GM23338 (cell line): ENCODE measurements around the gene MDGA2. TPM values are rescaled to one million over a fixed set of nuclear protein-coding genes. Genes with fewer than 3 reads are reported as not detected.

Experiments used
- ATAC-seq: fragments of 200-7000 bp; cut with Tn5 transposase; 3 replicates; pipeline ENCODE4 v1.9.1; 2020
- DNase-seq: peaks from one replicate; pipeline ENCODE4 v3.0.0-alpha.2; 2015; ENCODE audit warnings: low spot score
- H2AFZ ChIP-seq: fragments of 200-600 bp; sonication (generic); 2 replicates; pipeline ENCODE4 v1.8.0; 2016; ENCODE audit warnings: antibody characterized with exemption, mild to moderate bottlenecking, moderate library complexity
- H3F3A ChIP-seq: fragments of 200-600 bp; sonication (generic); replicated peaks from 2 replicates; pipeline ENCODE4 v1.8.0; 2017; ENCODE audit warnings: antibody characterized with exemption, mixed run types, low read depth
- H3K27ac ChIP-seq: fragments of 200-600 bp; sonication (generic); 2 replicates; pipeline ENCODE4 v1.6.1; 2016; ENCODE audit warnings: low read depth
- H3K27me3 ChIP-seq: fragments of 200-600 bp; sonication (generic); 2 replicates; pipeline ENCODE4 v1.8.0; 2016; ENCODE audit warnings: mild to moderate bottlenecking, mixed run types, moderate library complexity; ENCODE audit not compliant: insufficient read depth
- H3K36me3 ChIP-seq: fragments of 200-600 bp; sonication (generic); 2 replicates; pipeline ENCODE4 v1.8.0; 2016; ENCODE audit warnings: mild to moderate bottlenecking; ENCODE audit not compliant: insufficient read depth
- H3K4me1 ChIP-seq: fragments of 200-600 bp; sonication (generic); 2 replicates; pipeline ENCODE4 v1.8.0; 2016; ENCODE audit warnings: mild to moderate bottlenecking, moderate library complexity; ENCODE audit not compliant: insufficient read depth
- H3K4me2 ChIP-seq: fragments of 200-600 bp; sonication (generic); 2 replicates; pipeline ENCODE4 v1.7.1; 2017; ENCODE audit warnings: mixed run types
- H3K4me3 ChIP-seq: fragments of 200-600 bp; sonication (generic); 2 replicates; pipeline ENCODE4 v1.6.1; 2016; ENCODE audit warnings: mixed run types
- H3K79me2 ChIP-seq: fragments of 200-600 bp; sonication (generic); replicated peaks from 2 replicates; pipeline ENCODE4 v1.8.0; 2017; ENCODE audit warnings: mild to moderate bottlenecking; ENCODE audit not compliant: insufficient read depth
- H3K9me2 ChIP-seq: fragments of 200-600 bp; sonication (generic); 2 replicates; pipeline ENCODE4 v1.8.0; 2017; ENCODE audit not compliant: insufficient read depth
- H4K20me1 ChIP-seq: fragments of 200-600 bp; sonication (generic); replicated peaks from 2 replicates; pipeline ENCODE4 v1.8.0; 2017; ENCODE audit warnings: mild to moderate bottlenecking; ENCODE audit not compliant: insufficient read depth
- H3K27ac Mint-ChIP-seq: 2 replicates; pipeline ENCODE4 v1.8.0; 2020; ENCODE audit warnings: inconsistent platforms, mild to moderate bottlenecking, moderate library complexity, mixed read lengths
- H3K27me3 Mint-ChIP-seq: 3 replicates; pipeline ENCODE4 v1.8.0; 2022; ENCODE audit warnings: low read depth, mild to moderate bottlenecking, moderate library complexity, mixed read lengths, inconsistent platforms; ENCODE audit not compliant: insufficient read depth, poor library complexity
- H3K36me3 Mint-ChIP-seq: 3 replicates; pipeline ENCODE4 v1.8.0; 2021; ENCODE audit warnings: low read depth, mild to moderate bottlenecking, inconsistent platforms, moderate library complexity, mixed read lengths
- H3K4me1 Mint-ChIP-seq: 3 replicates; pipeline ENCODE4 v1.8.0; 2020; ENCODE audit warnings: mild to moderate bottlenecking, inconsistent platforms, mixed read lengths
- H3K4me3 Mint-ChIP-seq: 3 replicates; pipeline ENCODE4 v1.8.0; 2021; ENCODE audit warnings: moderate library complexity, mild to moderate bottlenecking, inconsistent platforms, mixed read lengths
- H3K9me3 Mint-ChIP-seq: 3 replicates; pipeline ENCODE4 v1.8.0; 2020; ENCODE audit warnings: moderate library complexity, mild to moderate bottlenecking, inconsistent platforms, mixed read lengths
- CREB1 ChIP-seq: fragments of 250-450 bp; sonication (Bioruptor Pico); IDR thresholded peaks from 2 replicates; pipeline ENCODE4 v1.5.0; 2020; ENCODE audit warnings: low read depth, mild to moderate bottlenecking, moderate library complexity
- EZH2 ChIP-seq: fragments of 200-600 bp; sonication (generic); IDR thresholded peaks from one replicate; pipeline ENCODE4 v1.8.0; 2017; ENCODE audit warnings: antibody characterized with exemption, mild to moderate bottlenecking, low read depth; ENCODE audit not compliant: unreplicated experiment
- JUNB ChIP-seq: IDR thresholded peaks from one replicate; pipeline ENCODE4 v1.6.1; 2016; ENCODE audit warnings: antibody characterized with exemption; ENCODE audit not compliant: unreplicated experiment
- NANOG ChIP-seq: IDR thresholded peaks from 2 replicates; pipeline ENCODE4 v1.6.1; 2016; ENCODE audit warnings: antibody characterized with exemption, borderline replicate concordance
- POLR2AphosphoS5 ChIP-seq: IDR thresholded peaks from 2 replicates; pipeline ENCODE4 v1.6.1; 2016; ENCODE audit warnings: antibody characterized with exemption, low read depth
- REST ChIP-seq: IDR thresholded peaks from one replicate; pipeline ENCODE4 v1.6.1; 2018; ENCODE audit warnings: antibody characterized with exemption; ENCODE audit not compliant: unreplicated experiment
- ZNF114 ChIP-seq: fragments of 250-450 bp; sonication (Bioruptor Pico); IDR thresholded peaks from 2 replicates; pipeline ENCODE4 v1.5.0; 2020; ENCODE audit warnings: mild to moderate bottlenecking, moderate library complexity
- ZNF331 ChIP-seq: fragments of 250-450 bp; sonication (Bioruptor Pico); IDR thresholded peaks from 2 replicates; pipeline ENCODE4 v1.5.0; 2020; ENCODE audit warnings: low read depth, mild to moderate bottlenecking, moderate library complexity
- polyA plus RNA-seq: library from polyadenylated mRNA; unstranded; fragments of >200 nt; fragmentation: Nextera tagmentation; extraction: Ambion mirVana; gene quantifications from 2 replicates; pipeline ENCODE4 v1.2.1, GENCODE V29; 2016
- total RNA-seq: library from RNA; depleted of rRNA; stranded (reverse); fragments of >200 nt; shearing (Covaris generic); gene quantifications from 2 replicates; pipeline ENCODE4 v1.2.3, GENCODE V29; 2014
- TF ChIP-seq, protein P1 (sequence below), 2 experiments: fragments of 200-600 bp in 1 of 2; sonication (generic) in 1 of 2; conservative IDR thresholded peaks; 2 replicates each; pipeline versions ENCODE4 v1.5.1 to v1.6.1; 2016 to 2017; ENCODE audit warnings: antibody characterized with exemption in 2 of 2, low read depth in 2 of 2, mild to moderate bottlenecking in 2 of 2, moderate library complexity in 1 of 2
- TF ChIP-seq, protein P2 (sequence below): IDR thresholded peaks from 2 replicates; pipeline ENCODE4 v1.6.1; 2016; ENCODE audit warnings: antibody characterized with exemption

MDGA2 gene
- total and polyA plus RNA-seq, 2 experiments from 2014 or later = 0.68 to 1.7 TPM

DNA sequence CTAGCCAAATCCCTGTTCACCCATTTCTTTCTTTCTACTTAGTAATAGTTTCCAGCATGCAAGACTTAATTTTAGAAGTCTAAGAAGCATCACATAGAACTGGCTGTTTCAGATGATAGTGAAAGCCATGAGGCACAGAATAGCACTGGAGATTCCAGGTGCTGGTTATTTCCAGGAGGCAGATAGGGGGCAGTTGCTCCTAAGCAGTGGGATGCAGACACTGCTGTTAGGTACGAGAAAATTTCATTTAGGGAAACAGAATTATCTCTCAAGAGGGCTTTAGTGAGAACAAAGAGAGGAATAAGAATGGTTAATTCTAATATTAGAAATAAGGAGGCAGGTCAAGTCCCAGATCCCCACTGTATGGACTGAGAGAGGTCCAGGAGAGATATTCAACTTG, 3.6 kb upstream of the MDGA2 start (continued):
- TF ChIP-seq, protein P1, sequence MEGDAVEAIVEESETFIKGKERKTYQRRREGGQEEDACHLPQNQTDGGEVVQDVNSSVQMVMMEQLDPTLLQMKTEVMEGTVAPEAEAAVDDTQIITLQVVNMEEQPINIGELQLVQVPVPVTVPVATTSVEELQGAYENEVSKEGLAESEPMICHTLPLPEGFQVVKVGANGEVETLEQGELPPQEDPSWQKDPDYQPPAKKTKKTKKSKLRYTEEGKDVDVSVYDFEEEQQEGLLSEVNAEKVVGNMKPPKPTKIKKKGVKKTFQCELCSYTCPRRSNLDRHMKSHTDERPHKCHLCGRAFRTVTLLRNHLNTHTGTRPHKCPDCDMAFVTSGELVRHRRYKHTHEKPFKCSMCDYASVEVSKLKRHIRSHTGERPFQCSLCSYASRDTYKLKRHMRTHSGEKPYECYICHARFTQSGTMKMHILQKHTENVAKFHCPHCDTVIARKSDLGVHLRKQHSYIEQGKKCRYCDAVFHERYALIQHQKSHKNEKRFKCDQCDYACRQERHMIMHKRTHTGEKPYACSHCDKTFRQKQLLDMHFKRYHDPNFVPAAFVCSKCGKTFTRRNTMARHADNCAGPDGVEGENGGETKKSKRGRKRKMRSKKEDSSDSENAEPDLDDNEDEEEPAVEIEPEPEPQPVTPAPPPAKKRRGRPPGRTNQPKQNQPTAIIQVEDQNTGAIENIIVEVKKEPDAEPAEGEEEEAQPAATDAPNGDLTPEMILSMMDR (conservative IDR thresholded peaks at IDR 0.05; ENCODE audit: low read depth in 2 of 2) = peak; percentile 65 to 79

DNA sequence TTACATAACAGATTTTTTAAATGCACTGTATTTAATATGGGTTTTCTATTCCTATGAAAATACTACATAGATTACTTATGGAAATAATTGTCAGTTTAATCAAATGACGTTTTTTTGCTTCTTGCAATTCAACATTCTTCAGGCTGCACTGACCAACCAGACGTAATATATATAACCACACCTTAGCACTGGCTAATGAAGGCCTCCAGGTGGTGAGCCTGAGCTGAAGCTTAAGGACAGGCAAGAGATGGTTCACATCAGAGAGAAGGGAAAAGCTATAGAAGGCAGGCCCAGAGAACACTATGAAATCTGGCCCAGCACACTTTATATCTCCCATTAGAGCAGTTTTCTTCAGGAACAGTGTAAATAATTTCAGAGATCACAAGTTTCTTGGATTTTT, 2.8 kb upstream of the MDGA2 start:
- TF ChIP-seq POLR2AphosphoS5 = no peak
- TF ChIP-seq, protein P1 (conservative IDR thresholded peaks at IDR 0.05; ENCODE audit: low read depth in 2 of 2) = peak; percentile 26 to 46; a peak in 3 of 4 replicates
- peaks cover 11% of the 10 kb centered on the region for H3K4me1 ChIP-seq
- H3F3A ChIP-seq = 0 out of 2 replicates have a peak, but pooled peaks cover 4% of the 10 kb centered on the region
- no peaks in the 10 kb centered on the region for H3K79me2 ChIP-seq
- no peaks in the 10 kb centered on the region; the same call in 2 of the 3 replicates for H3K36me3 Mint-ChIP-seq
- H3K27ac ChIP-seq = no peak overlapping the region
- no peak overlapping the region for H3K4me3 ChIP-seq
- H3K9me2 ChIP-seq = no peaks in the 10 kb centered on the region
- no peaks in the 10 kb centered on the region for H4K20me1 ChIP-seq
- H2AFZ ChIP-seq = no peak overlapping the region
- no peak overlapping the region for H3K4me2 ChIP-seq
- H3K27me3 Mint-ChIP-seq = peaks cover 38% of the 10 kb centered on the region
- H3K4me1 Mint-ChIP-seq = peaks cover 12% of the 10 kb centered on the region; the same call in 2 of the 3 replicates
- ATAC-seq (no peak), DNase-seq (peak; percentile 31)
- H3K27ac Mint-ChIP-seq = no peak overlapping the region
- no peaks in the 10 kb centered on the region for H3K36me3 ChIP-seq
- no peak overlapping the region for H3K4me3 Mint-ChIP-seq
- no peaks in the 10 kb centered on the region for H3K9me3 Mint-ChIP-seq
- H3K27me3 ChIP-seq = peaks cover 53% of the 10 kb centered on the region

DNA sequence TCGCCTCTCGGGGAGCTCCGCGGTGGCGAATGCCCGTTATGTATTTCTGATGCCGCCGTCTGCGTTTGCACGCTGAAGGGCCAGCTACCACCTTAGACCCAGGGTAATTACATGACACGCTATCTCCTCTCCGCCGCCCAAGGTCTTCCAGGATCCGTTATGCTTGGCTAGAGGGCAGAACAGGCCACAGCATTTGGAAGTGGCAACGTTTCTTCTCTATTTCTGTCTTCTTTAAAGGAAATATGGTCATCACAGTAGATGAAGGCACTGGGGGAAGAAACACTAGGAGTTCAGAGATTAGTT, 861 bp upstream of the MDGA2 start:
- Mint-ChIP-seq H3K4me1 (peaks cover 18% of the 10 kb centered on the region; the same call in 2 of the 3 replicates), H3K36me3 (no peaks in the 10 kb centered on the region; the same call in 2 of the 3 replicates), H3K27me3 (peaks cover 49% of the 10 kb centered on the region), H3K27ac (no peak overlapping the region), H3K4me3 (peak overlapping the region; percentile 93), H3K9me3 (no peaks in the 10 kb centered on the region)
- no peak for ATAC-seq
- H2AFZ ChIP-seq = peak overlapping the region; percentile 100
- no peaks in the 10 kb centered on the region for H4K20me1 ChIP-seq
- H3K27ac ChIP-seq = no peak overlapping the region
- H3K4me3 ChIP-seq = peak overlapping the region; percentile 89
- peaks cover 11% of the 10 kb centered on the region for H3K4me1 ChIP-seq
- no peak for DNase-seq
- TF ChIP-seq, protein P2, sequence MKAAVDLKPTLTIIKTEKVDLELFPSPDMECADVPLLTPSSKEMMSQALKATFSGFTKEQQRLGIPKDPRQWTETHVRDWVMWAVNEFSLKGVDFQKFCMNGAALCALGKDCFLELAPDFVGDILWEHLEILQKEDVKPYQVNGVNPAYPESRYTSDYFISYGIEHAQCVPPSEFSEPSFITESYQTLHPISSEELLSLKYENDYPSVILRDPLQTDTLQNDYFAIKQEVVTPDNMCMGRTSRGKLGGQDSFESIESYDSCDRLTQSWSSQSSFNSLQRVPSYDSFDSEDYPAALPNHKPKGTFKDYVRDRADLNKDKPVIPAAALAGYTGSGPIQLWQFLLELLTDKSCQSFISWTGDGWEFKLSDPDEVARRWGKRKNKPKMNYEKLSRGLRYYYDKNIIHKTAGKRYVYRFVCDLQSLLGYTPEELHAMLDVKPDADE = no peak
- peak; percentile 62 for TF ChIP-seq EZH2
- TF ChIP-seq, protein P1 (conservative IDR thresholded peaks at IDR 0.05; ENCODE audit: low read depth in 2 of 2) = 0 out of 4 replicates have a peak, but pooled peaks of 1 of the 2 experiments have one; percentile 6
- TF ChIP-seq NANOG = no peak
- TF ChIP-seq REST = no peak
- TF ChIP-seq JUNB = no peak
- TF ChIP-seq ZNF114 (CRISPR knock-in tag) = no peak
- no peak for TF ChIP-seq CREB1 (CRISPR knock-in tag)
- TF ChIP-seq ZNF331 = no peak
- no peaks in the 10 kb centered on the region for H3K9me2 ChIP-seq
- no peaks in the 10 kb centered on the region for H3K79me2 ChIP-seq
- H3F3A ChIP-seq = 0 out of 2 replicates have a peak, but pooled peaks cover 4% of the 10 kb centered on the region
- H3K36me3 ChIP-seq = no peaks in the 10 kb centered on the region
- H3K4me2 ChIP-seq = peak overlapping the region; percentile 98
- peaks cover 72% of the 10 kb centered on the region for H3K27me3 ChIP-seq
